Caco-2 (cell line): ENCODE measurements around the gene CBARP. TPM values are rescaled to one million over a fixed set of nuclear protein-coding genes. Genes with fewer than 3 reads are reported as not detected.

Source experiments
- BruUV-seq: library from RNA; stranded (reverse); fragments of 400-500 nt; replicated peaks from 2 replicates; lab custom pipeline; 2021; lab: Mats Ljungman, UMichigan
- CTCF ChIA-PET: fragments of 300-600 bp; sonication (Branson Sonifier 250); formaldehyde crosslinking; loops from one replicate; lab custom pipeline; 2022; ENCODE audit warnings: antibody characterized with exemption; lab: Charles Lee
- POLR2A ChIA-PET: fragments of 300-600 bp; sonication (Branson Sonifier 250); formaldehyde crosslinking; loops from one replicate; lab custom pipeline; 2022; ENCODE audit warnings: antibody characterized with exemption; lab: Charles Lee
- DNase-seq, 2 experiments: peaks; one replicate each; pipeline versions ENCODE4 v3.0.0 to v3.0.0-alpha.2; 2020 to 2022
- H3K27me3 ChIP-seq: replicated peaks from 2 replicates; pipeline ENCODE4 v1.6.0; 2011; ENCODE audit warnings: low read length; ENCODE audit not compliant: control insufficient read depth, insufficient read depth
- H3K36me3 ChIP-seq: 2 replicates; pipeline ENCODE4 v1.5.1; 2011; ENCODE audit warnings: low read length; ENCODE audit not compliant: control insufficient read depth, insufficient read depth
- H3K4me1 ChIP-seq: fragments of 250-450 bp; sonication (Bioruptor Pico); 2 replicates; pipeline ENCODE4 v1.5.1; 2020; ENCODE audit warnings: mild to moderate bottlenecking
- H3K4me3 ChIP-seq: 2 replicates; pipeline ENCODE4 v1.5.1; 2011; ENCODE audit warnings: low read depth, mild to moderate bottlenecking, control low read depth, low read length
- H3K9me3 ChIP-seq: fragments of 250-450 bp; sonication (Bioruptor Pico); 2 replicates; pipeline ENCODE4 v1.5.1; 2020; ENCODE audit warnings: mild to moderate bottlenecking, moderate library complexity
- H3K27ac Mint-ChIP-seq: one replicate; pipeline ENCODE4 v1.8.0; 2022; ENCODE audit warnings: mixed read lengths; ENCODE audit not compliant: unreplicated experiment
- H3K27me3 Mint-ChIP-seq: one replicate; pipeline ENCODE4 v1.8.0; 2022; ENCODE audit warnings: mixed read lengths; ENCODE audit not compliant: insufficient read depth, unreplicated experiment
- H3K36me3 Mint-ChIP-seq: one replicate; pipeline ENCODE4 v1.8.0; 2022; ENCODE audit warnings: mild to moderate bottlenecking, mixed read lengths; ENCODE audit not compliant: insufficient read depth, unreplicated experiment
- H3K4me1 Mint-ChIP-seq: one replicate; pipeline ENCODE4 v1.8.0; 2022; ENCODE audit warnings: low read depth, mixed read lengths; ENCODE audit not compliant: unreplicated experiment
- H3K4me3 Mint-ChIP-seq: one replicate; pipeline ENCODE4 v1.8.0; 2022; ENCODE audit warnings: mild to moderate bottlenecking, moderate library complexity, mixed read lengths; ENCODE audit not compliant: unreplicated experiment
- H3K9me3 Mint-ChIP-seq: one replicate; pipeline ENCODE4 v1.8.0; 2022; ENCODE audit warnings: mixed read lengths; ENCODE audit not compliant: unreplicated experiment
- CTCF ChIP-seq, 2 experiments: fragments of 200-600 bp in 1 of 2; IDR thresholded peaks; 1 replicate in 1 of 2; 2 replicates in 1 of 2; pipeline versions ENCODE4 v1.5.1 to v1.8.0; 2011 to 2022; ENCODE audit warnings: antibody characterized with exemption in 1 of 2, control low read depth in 1 of 2, inconsistent platforms in 1 of 2, low read depth in 1 of 2, low read length in 1 of 2, mild to moderate bottlenecking in 1 of 2, moderate library complexity in 1 of 2; ENCODE audit not compliant: insufficient read depth in 1 of 2, severe bottlenecking in 1 of 2, unreplicated experiment in 1 of 2
- intact Hi-C: fragments of 100-400 bp; cut with micrococcal nuclease; formaldehyde crosslinking; loops from one replicate; pipeline ENCODE4 v1.10.0; 2022; ENCODE audit not compliant: unreplicated experiment
- total RNA-seq: library from RNA; stranded (reverse); gene quantifications from 2 replicates; pipeline ENCODE4 v1.2.3, GENCODE V29; 2022

The CBARP gene
- total RNA-seq, 1 experiment from 2014 or later: 7.3 TPM

- CTCF ChIA-PET: interaction anchor here (1.0 kb wide), 1 partner anchor 20 kb away, joined by 4 read pairs; no protein-coding TSS in a partner anchor
Observed at GRCh38 chr19:1224847-1225246, 13.0 kb downstream of the CBARP start.

GRCh38 chr19:1224047-1224825 lies 13.6 kb downstream of the CBARP start:
- BruUV-seq: no TSS peak
- Mint-ChIP-seq H3K4me3 (no peak overlapping the region), H3K27me3 (no peaks in the 10 kb centered on the region), H3K27ac (no peak overlapping the region), H3K4me1 (no peaks in the 10 kb centered on the region), H3K36me3 (peaks cover 19% of the 10 kb centered on the region), H3K9me3 (no peaks in the 10 kb centered on the region)
- TF ChIP-seq CTCF (IDR thresholded peaks at IDR 0.05; ENCODE audit: insufficient read depth in 1 of 2, low read depth in 1 of 2, low read length in 1 of 2, severe bottlenecking in 1 of 2, unreplicated experiment in 1 of 2): no peak
- intact Hi-C loops: no loop called here
- H3K4me3 ChIP-seq: no peak overlapping the region
- no peaks in the 10 kb centered on the region for H3K4me1 ChIP-seq
- H3K27me3 ChIP-seq: no peaks in the 10 kb centered on the region
- H3K36me3 ChIP-seq: peaks cover 2% of the 10 kb centered on the region
- ChIA-PET POLR2A (interaction anchor here (0.6 kb wide), 1 partner anchor 10 kb away, joined by 5 read pairs; no protein-coding TSS in a partner anchor), CTCF (no interaction called here)
- no peak for DNase-seq
- H3K9me3 ChIP-seq: no peaks in the 10 kb centered on the region

More at GRCh38 chr19:1224847-1225246, 13.0 kb downstream of the CBARP start:
- POLR2A ChIA-PET: interaction anchor here (0.6 kb wide), 1 partner anchor 10 kb away, joined by 5 read pairs; no protein-coding TSS in a partner anchor
- no peak for DNase-seq
- H3K27me3 ChIP-seq: no peaks in the 10 kb centered on the region
- no peak overlapping the region for H3K4me3 ChIP-seq
- no peaks in the 10 kb centered on the region for H3K4me1 ChIP-seq
- no TSS peak for BruUV-seq
- intact Hi-C loops: no loop called here
- Mint-ChIP-seq H3K4me1 (no peaks in the 10 kb centered on the region), H3K27me3 (no peaks in the 10 kb centered on the region), H3K9me3 (no peaks in the 10 kb centered on the region), H3K4me3 (no peak overlapping the region), H3K27ac (no peak overlapping the region), H3K36me3 (peaks cover 15% of the 10 kb centered on the region)
- H3K36me3 ChIP-seq: peaks cover 2% of the 10 kb centered on the region
- H3K9me3 ChIP-seq: no peaks in the 10 kb centered on the region
- no peak for TF ChIP-seq CTCF (IDR thresholded peaks at IDR 0.05; ENCODE audit: insufficient read depth in 1 of 2, low read depth in 1 of 2, low read length in 1 of 2, severe bottlenecking in 1 of 2, unreplicated experiment in 1 of 2)

- no TSS peak for BruUV-seq
- CTCF ChIA-PET: interaction anchor here (0.9 to 1.0 kb wide), 2 partner anchors 18 to 125 kb away, joined by 3 read pairs; partner anchors contain the start of gene ATP5F1D
Observed at GRCh38 chr19:1223018-1223855, 14.6 kb downstream of the CBARP start.

More at GRCh38 chr19:1223018-1223855, 14.6 kb downstream of the CBARP start:
- POLR2A ChIA-PET: no interaction called here
- Mint-ChIP-seq H3K27ac (no peak overlapping the region), H3K4me1 (no peaks in the 10 kb centered on the region), H3K27me3 (no peaks in the 10 kb centered on the region), H3K4me3 (no peak overlapping the region), H3K36me3 (peaks cover 20% of the 10 kb centered on the region), H3K9me3 (no peaks in the 10 kb centered on the region)
- peak; percentile 31 to 71 for TF ChIP-seq CTCF (IDR thresholded peaks at IDR 0.05; ENCODE audit: insufficient read depth in 1 of 2, low read depth in 1 of 2, low read length in 1 of 2, severe bottlenecking in 1 of 2, unreplicated experiment in 1 of 2)
- Histone ChIP-seq H3K4me3 (no peak overlapping the region), H3K4me1 (no peaks in the 10 kb centered on the region), H3K27me3 (no peaks in the 10 kb centered on the region), H3K36me3 (peaks cover 2% of the 10 kb centered on the region), H3K9me3 (no peaks in the 10 kb centered on the region)
- intact Hi-C loops: no loop called here
- DNase-seq: peak in 1 of 2 experiments; percentile 73
